ENCODE data around the gene COL4A4.

COL4A4 gene

GRCh38 chr2:227010433-227010832, 153.6 kb downstream of the COL4A4 start:
- H3K36me3 ChIP-seq (ENCODE audit: low read depth): no peaks in the 10 kb centered on the region
- TF ChIP-seq CTCF (IDR thresholded peaks at IDR 0.05; ENCODE audit: poor library complexity, severe bottlenecking): no peak
- no peaks in the 10 kb centered on the region for H3K4me1 ChIP-seq (ENCODE audit: insufficient read depth, poor library complexity, severe bottlenecking)
- no peak for DNase-seq (ENCODE audit: low spot score)
- no peaks in the 10 kb centered on the region for H3K9me3 ChIP-seq (ENCODE audit: severe bottlenecking)
- H3K4me3 ChIP-seq (ENCODE audit: severe bottlenecking): no peak overlapping the region
- H3K27ac ChIP-seq (ENCODE audit: poor library complexity, severe bottlenecking): no peak overlapping the region
- ATAC-seq (ENCODE audit: low read depth): peak; percentile 61; the same call in 2 of the 3 replicates
- no peaks in the 10 kb centered on the region for H3K27me3 ChIP-seq (ENCODE audit: insufficient read depth, poor library complexity, severe bottlenecking)

- ATAC-seq (ENCODE audit: low read depth): no peak
- H3K4me3 ChIP-seq (ENCODE audit: severe bottlenecking): no peak overlapping the region
- TF ChIP-seq CTCF (IDR thresholded peaks at IDR 0.05; ENCODE audit: poor library complexity, severe bottlenecking): no peak
These were observed 156.1 kb downstream of the COL4A4 start for GRCh38 chr2:227007940-227008339.

GRCh38 chr2:227007148-227007547, 156.9 kb downstream of the COL4A4 start:
- H3K9me3 ChIP-seq (ENCODE audit: severe bottlenecking): no peaks in the 10 kb centered on the region
- H3K27me3 ChIP-seq (ENCODE audit: insufficient read depth, poor library complexity, severe bottlenecking): no peaks in the 10 kb centered on the region
- no peak overlapping the region for H3K4me3 ChIP-seq (ENCODE audit: severe bottlenecking)
- ATAC-seq (ENCODE audit: low read depth) (no peak), DNase-seq (ENCODE audit: low spot score) (no peak)
- no peaks in the 10 kb centered on the region for H3K36me3 ChIP-seq (ENCODE audit: low read depth)
- TF ChIP-seq CTCF (IDR thresholded peaks at IDR 0.05; ENCODE audit: poor library complexity, severe bottlenecking): no peak
- no peaks in the 10 kb centered on the region for H3K4me1 ChIP-seq (ENCODE audit: insufficient read depth, poor library complexity, severe bottlenecking)
- H3K27ac ChIP-seq (ENCODE audit: poor library complexity, severe bottlenecking): no peak overlapping the region

More at GRCh38 chr2:227007940-227008339, 156.1 kb downstream of the COL4A4 start:
- Histone ChIP-seq H3K4me1 (ENCODE audit: insufficient read depth, poor library complexity, severe bottlenecking) (no peaks in the 10 kb centered on the region), H3K27ac (ENCODE audit: poor library complexity, severe bottlenecking) (no peak overlapping the region), H3K9me3 (ENCODE audit: severe bottlenecking) (no peaks in the 10 kb centered on the region), H3K36me3 (ENCODE audit: low read depth) (no peaks in the 10 kb centered on the region), H3K27me3 (ENCODE audit: insufficient read depth, poor library complexity, severe bottlenecking) (no peaks in the 10 kb centered on the region)
- DNase-seq (ENCODE audit: low spot score): no peak

- TF ChIP-seq CTCF (IDR thresholded peaks at IDR 0.05; ENCODE audit: poor library complexity, severe bottlenecking): no peak
These were observed 157.7 kb downstream of the COL4A4 start for GRCh38 chr2:227006189-227006897.

GRCh38 chr2:227004482-227004881, 159.5 kb downstream of the COL4A4 start:
- ATAC-seq (ENCODE audit: low read depth) (no peak), DNase-seq (ENCODE audit: low spot score) (no peak)
- no peak for TF ChIP-seq CTCF (IDR thresholded peaks at IDR 0.05; ENCODE audit: poor library complexity, severe bottlenecking)
- no peak overlapping the region for H3K4me3 ChIP-seq (ENCODE audit: severe bottlenecking)
- no peaks in the 10 kb centered on the region for H3K9me3 ChIP-seq (ENCODE audit: severe bottlenecking)
- H3K4me1 ChIP-seq (ENCODE audit: insufficient read depth, poor library complexity, severe bottlenecking): no peaks in the 10 kb centered on the region
- no peaks in the 10 kb centered on the region for H3K36me3 ChIP-seq (ENCODE audit: low read depth)
- H3K27ac ChIP-seq (ENCODE audit: poor library complexity, severe bottlenecking): no peak overlapping the region
- no peaks in the 10 kb centered on the region for H3K27me3 ChIP-seq (ENCODE audit: insufficient read depth, poor library complexity, severe bottlenecking)

More at GRCh38 chr2:227006189-227006897, 157.7 kb downstream of the COL4A4 start:
- no peak for ATAC-seq (ENCODE audit: low read depth)
- Histone ChIP-seq H3K27ac (ENCODE audit: poor library complexity, severe bottlenecking) (no peak overlapping the region), H3K36me3 (ENCODE audit: low read depth) (no peaks in the 10 kb centered on the region), H3K27me3 (ENCODE audit: insufficient read depth, poor library complexity, severe bottlenecking) (no peaks in the 10 kb centered on the region), H3K4me3 (ENCODE audit: severe bottlenecking) (no peak overlapping the region), H3K9me3 (ENCODE audit: severe bottlenecking) (no peaks in the 10 kb centered on the region), H3K4me1 (ENCODE audit: insufficient read depth, poor library complexity, severe bottlenecking) (no peaks in the 10 kb centered on the region)
- no peak for DNase-seq (ENCODE audit: low spot score)

All from RWPE2 (cell line).